OCI-LY7 (cell line): ENCODE measurements around the gene KIAA0930.

Experiments
- CTCF ChIP-seq: fragments of 200-600 bp; sonication (generic); conservative IDR thresholded peaks from 2 replicates; pipeline ENCODE4 v1.5.1; 2014; ENCODE audit warnings: mild to moderate bottlenecking, antibody characterized with exemption, low read length, moderate library complexity, mixed read lengths
- EZH2phosphoT487 ChIP-seq: fragments of 200-600 bp; sonication (generic); IDR thresholded peaks from 2 replicates; pipeline ENCODE4 v1.6.1; 2018; ENCODE audit warnings: low read depth, borderline replicate concordance, mild to moderate bottlenecking, mixed run types, antibody characterized with exemption, low read length, moderate library complexity, mixed read lengths

DNA sequence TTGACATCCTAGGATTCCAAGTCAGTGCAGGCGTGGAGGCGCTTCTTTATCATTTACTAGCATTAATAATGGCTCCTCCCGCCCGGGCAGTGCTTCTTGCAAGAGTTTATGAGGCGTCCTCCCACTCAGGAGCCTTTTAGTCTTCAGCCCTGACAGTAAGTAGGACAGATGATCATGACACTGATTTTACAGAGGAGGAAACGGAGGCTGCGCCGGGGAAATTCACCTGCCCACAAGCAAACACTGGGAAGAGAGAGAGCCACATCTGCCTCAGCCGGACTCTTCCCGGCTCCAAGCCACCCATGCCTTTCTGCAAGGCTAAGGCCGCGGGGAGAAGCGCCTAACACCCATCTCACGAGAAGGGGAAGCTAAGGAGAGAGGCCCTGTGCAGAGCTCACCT, 35.9 kb downstream of the KIAA0930 start:
- TF ChIP-seq CTCF: no peak
- TF ChIP-seq EZH2phosphoT487: no peak
